GM12865 (cell line): Measurements from ENCODE around the gene PDGFB.

ENCODE experiments used
- DNase-seq: peaks from one replicate; pipeline ENCODE4 v3.0.0; 2010; ENCODE audit warnings: low read depth
- H3K4me3 ChIP-seq: 2 replicates; pipeline ENCODE4 v1.5.1; 2011; ENCODE audit warnings: mild to moderate bottlenecking, low read depth, low read length, control low read depth
- TF ChIP-seq, protein P1 (sequence below): IDR thresholded peaks from 2 replicates; pipeline ENCODE4 v1.5.1; 2011; ENCODE audit warnings: low read length, control low read depth, low read depth, inconsistent platforms; ENCODE audit not compliant: insufficient read depth; ENCODE audit errors: missing control alignments

PDGFB gene

GRCh38 chr22:39250131-39250530, 5.3 kb upstream of the PDGFB start:
- no peak for DNase-seq
- H3K4me3 ChIP-seq: no peak overlapping the region
- TF ChIP-seq, protein P1, sequence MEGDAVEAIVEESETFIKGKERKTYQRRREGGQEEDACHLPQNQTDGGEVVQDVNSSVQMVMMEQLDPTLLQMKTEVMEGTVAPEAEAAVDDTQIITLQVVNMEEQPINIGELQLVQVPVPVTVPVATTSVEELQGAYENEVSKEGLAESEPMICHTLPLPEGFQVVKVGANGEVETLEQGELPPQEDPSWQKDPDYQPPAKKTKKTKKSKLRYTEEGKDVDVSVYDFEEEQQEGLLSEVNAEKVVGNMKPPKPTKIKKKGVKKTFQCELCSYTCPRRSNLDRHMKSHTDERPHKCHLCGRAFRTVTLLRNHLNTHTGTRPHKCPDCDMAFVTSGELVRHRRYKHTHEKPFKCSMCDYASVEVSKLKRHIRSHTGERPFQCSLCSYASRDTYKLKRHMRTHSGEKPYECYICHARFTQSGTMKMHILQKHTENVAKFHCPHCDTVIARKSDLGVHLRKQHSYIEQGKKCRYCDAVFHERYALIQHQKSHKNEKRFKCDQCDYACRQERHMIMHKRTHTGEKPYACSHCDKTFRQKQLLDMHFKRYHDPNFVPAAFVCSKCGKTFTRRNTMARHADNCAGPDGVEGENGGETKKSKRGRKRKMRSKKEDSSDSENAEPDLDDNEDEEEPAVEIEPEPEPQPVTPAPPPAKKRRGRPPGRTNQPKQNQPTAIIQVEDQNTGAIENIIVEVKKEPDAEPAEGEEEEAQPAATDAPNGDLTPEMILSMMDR: no peak

DNA sequence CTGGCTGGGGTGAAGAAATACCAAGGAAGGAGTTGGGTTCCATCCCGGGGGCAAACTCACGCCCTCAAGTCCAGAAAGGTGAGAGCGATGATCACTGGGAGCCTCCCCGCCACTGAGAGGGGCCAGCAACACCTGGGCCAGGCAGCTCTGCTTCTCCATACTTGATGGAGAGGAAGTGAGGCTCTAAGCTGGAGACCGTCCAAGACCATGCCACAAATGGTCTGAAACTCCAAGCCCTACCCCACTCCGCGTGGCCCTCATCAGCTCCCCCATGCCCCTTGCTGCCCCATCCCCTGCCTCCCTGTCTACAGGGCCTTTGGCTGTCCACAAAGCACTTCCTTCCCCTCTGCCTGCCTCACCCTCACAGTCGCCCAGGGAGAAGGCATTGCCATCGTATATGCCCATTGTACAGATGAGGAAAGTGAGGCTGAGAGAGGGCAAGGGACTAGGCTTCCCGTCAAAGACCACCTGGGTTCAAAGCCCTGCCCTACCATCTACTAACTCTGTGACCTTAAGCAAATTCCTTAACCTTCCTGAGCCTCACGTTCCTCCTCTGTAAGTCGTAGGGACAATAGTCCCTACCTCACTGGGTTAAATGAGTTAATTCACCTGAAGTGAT, 4.4 kb upstream of the PDGFB start:
- DNase-seq: no peak
- no peak overlapping the region for H3K4me3 ChIP-seq
- TF ChIP-seq, protein P1: no peak

DNA sequence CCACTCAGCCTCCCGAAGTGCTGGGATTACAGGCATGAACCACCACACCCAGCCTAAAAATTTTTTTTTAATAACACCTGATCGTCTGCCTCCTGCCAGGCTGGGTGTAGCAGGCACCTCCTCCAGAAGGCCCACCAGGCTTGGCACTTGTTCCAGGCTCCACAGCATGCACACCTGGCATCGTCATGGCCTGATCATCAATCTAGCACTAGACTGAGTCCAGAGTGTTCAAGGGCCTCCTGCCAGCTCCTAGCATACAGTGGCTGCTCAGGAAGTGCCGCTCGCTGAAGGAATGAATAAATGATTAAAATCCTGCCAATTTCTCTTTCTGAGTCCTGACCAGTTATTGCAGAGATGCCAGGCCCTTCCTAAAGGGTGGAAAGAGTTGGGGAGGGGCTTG, 3.5 kb upstream of the PDGFB start:
- no peak overlapping the region for H3K4me3 ChIP-seq
- no peak for DNase-seq
- TF ChIP-seq, protein P1: no peak

- H3K4me3 ChIP-seq: no peak overlapping the region
- TF ChIP-seq, protein P1: no peak
- no peak for DNase-seq
Observed at GRCh38 chr22:39247361-39247760, 2.6 kb upstream of the PDGFB start.

- H3K4me3 ChIP-seq: no peak overlapping the region
- TF ChIP-seq, protein P1: no peak
- DNase-seq: no peak
Observed at GRCh38 chr22:39246690-39247332, 2.0 kb upstream of the PDGFB start.

GRCh38 chr22:39246217-39246616, 1.4 kb upstream of the PDGFB start:
- no peak overlapping the region for H3K4me3 ChIP-seq
- DNase-seq: no peak
- TF ChIP-seq, protein P1: no peak
